Parathyroid adenoma (tissue), 2 donors: ENCODE data around the gene PES1.

Experiments used
- H2AFZ ChIP-seq: fragments of 300-600 bp; sonication (generic); one replicate; pipeline ENCODE4 v1.7.0; 2017; ENCODE audit warnings: antibody characterized with exemption, mild to moderate bottlenecking
- H3K27ac ChIP-seq: fragments of 300-600 bp; sonication (generic); one replicate; pipeline ENCODE4 v1.7.0; 2017
- H3K27me3 ChIP-seq: fragments of 300-600 bp; sonication (generic); one replicate; pipeline ENCODE4 v1.7.0; 2017; ENCODE audit warnings: low read length; ENCODE audit not compliant: control insufficient read depth, insufficient read depth
- H3K36me3 ChIP-seq: fragments of 300-600 bp; sonication (generic); one replicate; pipeline ENCODE4 v1.7.0; 2017; ENCODE audit warnings: low read length; ENCODE audit not compliant: control insufficient read depth, insufficient read depth
- H3K4me1 ChIP-seq: fragments of 300-600 bp; sonication (generic); one replicate; pipeline ENCODE4 v1.7.0; 2017; ENCODE audit warnings: control low read depth
- H3K4me2 ChIP-seq: fragments of 300-600 bp; sonication (generic); one replicate; pipeline ENCODE4 v1.7.0; 2017; ENCODE audit warnings: low read length
- H3K4me3 ChIP-seq: fragments of 300-600 bp; sonication (generic); one replicate; pipeline ENCODE4 v1.7.0; 2017; ENCODE audit warnings: low read depth, low read length
- H3K79me2 ChIP-seq: fragments of 300-600 bp; sonication (generic); one replicate; pipeline ENCODE4 v1.7.0; 2017; ENCODE audit warnings: control low read depth
- H3K9ac ChIP-seq: fragments of 300-600 bp; sonication (generic); one replicate; pipeline ENCODE4 v1.7.0; 2017; ENCODE audit warnings: mild to moderate bottlenecking
- H3K9me3 ChIP-seq: fragments of 300-600 bp; sonication (generic); one replicate; pipeline ENCODE4 v1.7.0; 2017; ENCODE audit warnings: low read length; ENCODE audit not compliant: control insufficient read depth
- TF ChIP-seq, protein P1 (sequence below): fragments of 300-600 bp; sonication (generic); IDR thresholded peaks from one replicate; pipeline ENCODE4 v1.7.0; 2017; ENCODE audit warnings: antibody characterized with exemption, mild to moderate bottlenecking
- donor health status: primary hyperparathyroidism.

Gene PES1

DNA sequence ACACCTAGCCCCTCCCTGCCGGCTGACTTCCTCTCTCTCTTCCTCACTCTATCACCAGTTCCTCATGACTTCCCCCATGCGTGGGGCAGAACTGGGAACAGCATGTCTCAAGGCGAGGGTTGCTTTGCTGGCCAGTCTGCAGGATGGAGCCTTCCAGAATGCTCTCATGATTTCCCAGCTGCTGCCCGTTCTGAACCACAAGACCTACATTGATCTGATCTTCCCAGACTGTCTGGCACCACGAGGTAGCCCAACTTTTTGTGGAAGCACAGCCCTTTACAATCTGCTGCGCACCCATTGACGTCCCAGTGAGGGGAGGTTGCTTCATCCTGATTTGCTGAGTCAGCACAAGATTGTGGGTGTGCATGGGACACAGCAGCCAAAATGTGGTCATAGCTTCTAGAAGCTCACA lies 23.8 kb upstream of the PES1 start:
- Histone ChIP-seq H3K9me3 (no peaks in the 10 kb centered on the region), H3K27me3 (no peaks in the 10 kb centered on the region), H3K9ac (no peak overlapping the region), H3K4me3 (no peak overlapping the region), H3K36me3 (no peaks in the 10 kb centered on the region), H3K27ac (no peak overlapping the region), H3K79me2 (no peaks in the 10 kb centered on the region), H3K4me2 (no peak overlapping the region), H3K4me1 (no peaks in the 10 kb centered on the region), H2AFZ (no peak overlapping the region)
- TF ChIP-seq, protein P1, sequence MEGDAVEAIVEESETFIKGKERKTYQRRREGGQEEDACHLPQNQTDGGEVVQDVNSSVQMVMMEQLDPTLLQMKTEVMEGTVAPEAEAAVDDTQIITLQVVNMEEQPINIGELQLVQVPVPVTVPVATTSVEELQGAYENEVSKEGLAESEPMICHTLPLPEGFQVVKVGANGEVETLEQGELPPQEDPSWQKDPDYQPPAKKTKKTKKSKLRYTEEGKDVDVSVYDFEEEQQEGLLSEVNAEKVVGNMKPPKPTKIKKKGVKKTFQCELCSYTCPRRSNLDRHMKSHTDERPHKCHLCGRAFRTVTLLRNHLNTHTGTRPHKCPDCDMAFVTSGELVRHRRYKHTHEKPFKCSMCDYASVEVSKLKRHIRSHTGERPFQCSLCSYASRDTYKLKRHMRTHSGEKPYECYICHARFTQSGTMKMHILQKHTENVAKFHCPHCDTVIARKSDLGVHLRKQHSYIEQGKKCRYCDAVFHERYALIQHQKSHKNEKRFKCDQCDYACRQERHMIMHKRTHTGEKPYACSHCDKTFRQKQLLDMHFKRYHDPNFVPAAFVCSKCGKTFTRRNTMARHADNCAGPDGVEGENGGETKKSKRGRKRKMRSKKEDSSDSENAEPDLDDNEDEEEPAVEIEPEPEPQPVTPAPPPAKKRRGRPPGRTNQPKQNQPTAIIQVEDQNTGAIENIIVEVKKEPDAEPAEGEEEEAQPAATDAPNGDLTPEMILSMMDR, result no peak

- Histone ChIP-seq H3K27ac (no peak overlapping the region), H3K4me1 (no peaks in the 10 kb centered on the region), H3K4me2 (no peak overlapping the region), H3K9me3 (no peaks in the 10 kb centered on the region), H2AFZ (no peak overlapping the region), H3K27me3 (no peaks in the 10 kb centered on the region), H3K4me3 (no peak overlapping the region), H3K9ac (no peak overlapping the region), H3K36me3 (no peaks in the 10 kb centered on the region), H3K79me2 (no peaks in the 10 kb centered on the region)
- TF ChIP-seq, protein P1, result no peak
Observed at GRCh38 chr22:30614879-30615278, 23.2 kb upstream of the PES1 start.

DNA sequence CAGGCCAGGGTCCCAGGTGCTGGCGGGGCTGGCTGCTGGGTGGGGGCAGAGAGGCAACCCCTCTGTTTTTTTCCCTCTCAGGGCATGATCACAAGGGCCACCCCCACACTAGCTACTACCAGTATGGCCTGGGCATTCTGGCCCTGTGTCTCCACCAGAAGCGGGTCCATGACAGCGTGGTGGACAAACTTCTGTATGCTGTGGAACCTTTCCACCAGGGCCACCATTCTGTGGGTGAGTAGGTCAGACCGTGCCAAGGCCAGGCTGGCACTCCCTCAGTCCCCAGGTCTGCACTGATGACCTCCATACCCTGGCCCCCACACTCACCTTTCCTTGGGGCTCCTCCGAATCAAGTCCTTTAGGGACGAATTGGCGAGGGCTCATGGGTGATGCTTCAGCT lies 22.6 kb upstream of the PES1 start:
- no peak overlapping the region for H3K4me3 ChIP-seq
- no peaks in the 10 kb centered on the region for H3K36me3 ChIP-seq
- no peaks in the 10 kb centered on the region for H3K79me2 ChIP-seq
- H3K4me2 ChIP-seq, result no peak overlapping the region
- H3K27ac ChIP-seq, result no peak overlapping the region
- no peaks in the 10 kb centered on the region for H3K9me3 ChIP-seq
- no peaks in the 10 kb centered on the region for H3K4me1 ChIP-seq
- H3K27me3 ChIP-seq, result no peaks in the 10 kb centered on the region
- TF ChIP-seq, protein P1, result no peak
- H3K9ac ChIP-seq, result no peak overlapping the region
- no peak overlapping the region for H2AFZ ChIP-seq

DNA sequence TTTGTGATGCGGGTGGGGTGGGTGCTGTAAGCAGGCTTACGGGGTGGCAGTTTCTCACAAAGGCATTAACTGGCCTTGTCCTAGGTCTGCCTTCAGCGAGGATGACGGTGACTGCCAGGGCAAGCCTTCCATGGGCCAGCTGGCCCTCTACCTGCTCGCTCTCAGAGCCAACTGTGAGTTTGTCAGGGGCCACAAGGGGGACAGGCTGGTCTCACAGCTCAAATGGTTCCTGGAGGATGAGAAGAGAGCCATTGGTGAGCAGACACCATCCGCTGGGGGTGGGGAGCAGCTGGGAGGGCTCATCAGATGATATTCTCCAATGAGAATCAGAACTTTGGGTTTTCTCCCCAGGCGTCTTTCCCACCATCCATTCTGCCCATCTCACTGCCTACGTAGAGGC lies 21.1 kb upstream of the PES1 start:
- H3K4me1 ChIP-seq, result no peaks in the 10 kb centered on the region
- no peaks in the 10 kb centered on the region for H3K36me3 ChIP-seq
- TF ChIP-seq, protein P1, result no peak

GRCh38 chr22:30611197-30611596 lies 19.5 kb upstream of the PES1 start:
- TF ChIP-seq, protein P1, result no peak
- H3K9ac ChIP-seq, result no peak overlapping the region
- peaks cover 2% of the 10 kb centered on the region for H3K4me1 ChIP-seq
- no peaks in the 10 kb centered on the region for H3K27me3 ChIP-seq
- H3K36me3 ChIP-seq, result no peaks in the 10 kb centered on the region
- no peak overlapping the region for H3K27ac ChIP-seq
- no peak overlapping the region for H3K4me3 ChIP-seq
- H3K9me3 ChIP-seq, result no peaks in the 10 kb centered on the region
- H3K79me2 ChIP-seq, result no peaks in the 10 kb centered on the region
- no peak overlapping the region for H3K4me2 ChIP-seq
- H2AFZ ChIP-seq, result no peak overlapping the region

More for the DNA sequence above, 21.1 kb upstream of the PES1 start:
- Histone ChIP-seq H3K4me2 (no peak overlapping the region), H3K9me3 (no peaks in the 10 kb centered on the region), H3K9ac (no peak overlapping the region), H3K4me3 (no peak overlapping the region), H2AFZ (no peak overlapping the region), H3K27ac (no peak overlapping the region), H3K79me2 (no peaks in the 10 kb centered on the region), H3K27me3 (no peaks in the 10 kb centered on the region)
